Umbilical cord (tissue), 2 donors: ENCODE data around the gene ATF7IP2. TPM values are rescaled to one million over a fixed set of nuclear protein-coding genes. Genes with fewer than 3 reads are reported as not detected.
A peak's percentile ranks its signal among the peaks of the same experiment; 100 is the strongest.
"Not testable (repeated sequence)": the region's sequence is repeated elsewhere in the genome, so short reads cannot be mapped to it uniquely, and the experiment has no call there.

Experiments
- DNase-seq: peaks from one replicate; pipeline ENCODE4 v3.0.0-alpha.2; 2015; ENCODE audit warnings: low spot score
- total RNA-seq: library from RNA; depleted of rRNA; stranded (reverse); fragments of >200 nt; gene quantifications from one replicate; pipeline ENCODE4 v1.2.3, GENCODE V29; 2014; ENCODE audit warnings: low replicate concordance; ENCODE audit not compliant: insufficient read depth

ATF7IP2 gene
- total RNA-seq, 1 donor from 2014 or later: 3.1 TPM

GRCh38 chr16:10452208-10453158 lies 66.6 kb downstream of the ATF7IP2 start:
- not testable (repeated sequence) for DNase-seq

- DNase-seq: no peak
Observed at GRCh38 chr16:10453159-10453510, 67.3 kb downstream of the ATF7IP2 start.

- DNase-seq: no peak
Observed at GRCh38 chr16:10465821-10466220, 80.0 kb downstream of the ATF7IP2 start.

- DNase-seq: no peak
Observed at GRCh38 chr16:10466313-10466712, 80.5 kb downstream of the ATF7IP2 start.

GRCh38 chr16:10466861-10467260 lies 81.0 kb downstream of the ATF7IP2 start:
- DNase-seq: no peak

- not testable (repeated sequence) for DNase-seq
Observed at GRCh38 chr16:10476636-10477035, 90.8 kb downstream of the ATF7IP2 start.

GRCh38 chr16:10480151-10480550 lies 94.3 kb downstream of the ATF7IP2 start:
- no peak for DNase-seq

GRCh38 chr16:10485159-10485558 lies 99.3 kb downstream of the ATF7IP2 start:
- no peak for DNase-seq

- no peak for DNase-seq
Observed at GRCh38 chr16:10485698-10486382, 100.0 kb downstream of the ATF7IP2 start.

GRCh38 chr16:10490141-10490540 lies 104.3 kb downstream of the ATF7IP2 start:
- no peak for DNase-seq

GRCh38 chr16:10493276-10493675 lies 107.4 kb downstream of the ATF7IP2 start:
- no peak for DNase-seq

- DNase-seq: no peak
Observed at GRCh38 chr16:10494343-10495030, 108.6 kb downstream of the ATF7IP2 start.

- DNase-seq: no peak
Observed at GRCh38 chr16:10495031-10495345, 109.1 kb downstream of the ATF7IP2 start.

GRCh38 chr16:10497132-10498101 lies 111.6 kb downstream of the ATF7IP2 start:
- DNase-seq: no peak

- DNase-seq: no peak
Observed at GRCh38 chr16:10500582-10500981, 114.7 kb downstream of the ATF7IP2 start.

GRCh38 chr16:10501016-10501607 lies 115.3 kb downstream of the ATF7IP2 start:
- DNase-seq: no peak

GRCh38 chr16:10502776-10503175 lies 116.9 kb downstream of the ATF7IP2 start:
- DNase-seq: no peak

- no peak for DNase-seq
Observed at GRCh38 chr16:10504404-10504885, 118.6 kb downstream of the ATF7IP2 start.

GRCh38 chr16:10505286-10505685 lies 119.4 kb downstream of the ATF7IP2 start:
- not testable (repeated sequence) for DNase-seq

- DNase-seq: peak; percentile 85
Observed at GRCh38 chr16:10509534-10510025, 123.7 kb downstream of the ATF7IP2 start.
